Keratinocyte (primary cell): ENCODE data around the gene KLHL29.

Source experiments
- CTCF ChIP-seq, 3 experiments: IDR thresholded peaks in 1 of 3; conservative IDR thresholded peaks in 1 of 3; optimal IDR thresholded peaks in 1 of 3; 2 replicates in 2 of 3; 3 replicates in 1 of 3; pipeline versions ENCODE3 to v1.5.1; 2011; ENCODE audit warnings: low read length in 3 of 3, mild to moderate bottlenecking in 3 of 3, moderate library complexity in 2 of 3, control low read depth in 1 of 3, inconsistent platforms in 1 of 3; ENCODE audit not compliant: insufficient read depth in 2 of 3; ENCODE audit errors: extremely low read depth in 1 of 3
- EZH2 ChIP-seq: IDR thresholded peaks from one replicate; pipeline ENCODE4 v1.6.1; 2012; ENCODE audit warnings: inconsistent platforms, mild to moderate bottlenecking, low read length, moderate library complexity

- TF ChIP-seq CTCF (optimal IDR thresholded peaks at IDR 0.05 in 1 of 3, IDR thresholded peaks at IDR 0.05 in 1 of 3, conservative IDR thresholded peaks at IDR 0.05 in 1 of 3; ENCODE audit: extremely low read depth in 1 of 3, insufficient read depth in 2 of 3, low read length in 3 of 3) = peak in 1 of 3 experiments; percentile 12
- no peak for TF ChIP-seq EZH2
These were observed 162.7 kb downstream of the KLHL29 start for GRCh38 chr2:23547725-23548124.
